HepG2 (cell line): ENCODE results near the gene ZXDC. TPM values are rescaled to one million over a fixed set of nuclear protein-coding genes. Genes with fewer than 3 reads are reported as not detected.

ENCODE experiments used
- ATAC-seq: fragments of 200-7000 bp; cut with Tn5 transposase; 3 replicates; pipeline ENCODE4 v1.9.1; 2020; ENCODE audit warnings: mild to moderate bottlenecking, moderate library complexity
- BruUV-seq: library from RNA; stranded (reverse); fragments of 400-500 nt; replicated peaks from 2 replicates; lab custom pipeline; 2021; lab: Mats Ljungman, UMichigan
- CTCF ChIA-PET: fragments of 300-600 bp; formaldehyde crosslinking; extraction: SDS; loops from one replicate; lab custom pipeline; 2021; ENCODE audit warnings: low total read pairs, inconsistent platforms, low intra/inter-chr PET ratio; lab: Yijun Ruan, JAX
- POLR2A ChIA-PET: fragments of 350-600 bp; sonication (Branson Sonifier 250); formaldehyde crosslinking; loops from one replicate; lab custom pipeline; 2020; ENCODE audit warnings: antibody characterized with exemption, inconsistent platforms; lab: Yijun Ruan, JAX
- DNase-seq: peaks from one replicate; pipeline ENCODE4 v3.0.0-alpha.2; 2015; ENCODE audit warnings: low spot score
- FAIRE-seq: peaks from 3 replicates; lab custom pipeline; 2011; peaks lifted over from hg19 to GRCh38; lab: Jason Lieb, UNC
- H2AFZ ChIP-seq: one replicate; pipeline ENCODE4 v1.6.1; 2011; ENCODE audit warnings: low read length, inconsistent platforms
- H3K27ac ChIP-seq: fragments of 300-600 bp; 3 replicates; pipeline ENCODE4 v1.8.0; 2011; ENCODE audit warnings: mixed run types, mild to moderate bottlenecking, mixed read lengths, low read length, inconsistent platforms; ENCODE audit not compliant: insufficient read depth; ENCODE audit errors: extremely low read length
- H3K27me3 ChIP-seq, 2 experiments: fragments of 200-600 bp in 1 of 2; 2 replicates in 1 of 2; 3 replicates in 1 of 2; pipeline versions ENCODE4 v1.6.0 to v1.8.0; 2011; ENCODE audit warnings: low read length in 2 of 2, mild to moderate bottlenecking in 2 of 2, moderate library complexity in 2 of 2, inconsistent platforms in 1 of 2; ENCODE audit not compliant: insufficient read depth in 2 of 2, control insufficient read depth in 1 of 2
- H3K36me3 ChIP-seq, 2 experiments: fragments of 200-600 bp in 1 of 2; replicated peaks in 1 of 2; 2 replicates in 1 of 2; 3 replicates in 1 of 2; pipeline versions ENCODE4 v1.5.1 to v1.8.0; 2011; ENCODE audit warnings: low read length in 2 of 2, inconsistent platforms in 1 of 2; ENCODE audit not compliant: insufficient read depth in 2 of 2, control insufficient read depth in 1 of 2
- H3K4me1 ChIP-seq: 2 replicates; pipeline ENCODE4 v1.5.1; 2012; ENCODE audit warnings: low read length, inconsistent platforms; ENCODE audit not compliant: insufficient read depth
- H3K4me2 ChIP-seq: 2 replicates; pipeline ENCODE4 v1.6.0; 2011; ENCODE audit warnings: low read depth, low read length, inconsistent platforms
- H3K4me3 ChIP-seq, 3 experiments: fragments of 200-600 bp in 1 of 3; sonication (generic), shearing (Covaris generic) in 1 of 3; replicated peaks in 1 of 3; 2 replicates each; pipeline ENCODE4 v1.5.1; 2011 to 2016; ENCODE audit warnings: low read length in 3 of 3, inconsistent platforms in 2 of 3, low read depth in 2 of 3, mild to moderate bottlenecking in 2 of 3, control low read depth in 1 of 3, mixed read lengths in 1 of 3; ENCODE audit not compliant: insufficient read depth in 1 of 3
- H3K79me2 ChIP-seq: one replicate; pipeline ENCODE4 v1.6.1; 2011; ENCODE audit warnings: low read length, inconsistent platforms; ENCODE audit not compliant: insufficient read depth
- H3K9ac ChIP-seq: 2 replicates; pipeline ENCODE4 v1.6.0; 2011; ENCODE audit warnings: mild to moderate bottlenecking, low read depth, low read length, inconsistent platforms; ENCODE audit not compliant: insufficient read depth
- H3K9me3 ChIP-seq: 2 replicates; pipeline ENCODE4 v1.5.1; 2012; ENCODE audit warnings: mild to moderate bottlenecking, low read length
- H4K20me1 ChIP-seq: 2 replicates; pipeline ENCODE4 v1.6.0; 2011; ENCODE audit warnings: inconsistent platforms, mild to moderate bottlenecking, low read length, moderate library complexity; ENCODE audit not compliant: insufficient read depth
- CHD2 ChIP-seq: IDR thresholded peaks from 2 replicates; pipeline ENCODE4 v1.6.1; 2011; ENCODE audit warnings: low read depth, low read length, improper control_type of control experiment
- CREB1 ChIP-seq, 2 experiments: fragments of 450-650 bp in 1 of 2; IDR thresholded peaks; 2 replicates each; pipeline ENCODE4 v1.6.1; 2016 to 2017; ENCODE audit warnings: control low read depth in 1 of 2, mild to moderate bottlenecking in 1 of 2, missing compliant biosample characterization in 1 of 2, missing genetic modification characterization in 1 of 2
- EED ChIP-seq: sonication (generic); formaldehyde crosslinking; IDR thresholded peaks from 2 replicates; pipeline ENCODE4 v1.5.0; 2020; ENCODE audit warnings: mild to moderate bottlenecking, missing genetic modification reagents
- HINFP ChIP-seq: sonication (generic); formaldehyde crosslinking; IDR thresholded peaks from 2 replicates; pipeline ENCODE4 v1.4.0; 2020; ENCODE audit warnings: low read depth, mild to moderate bottlenecking, missing genetic modification reagents
- HMGA1 ChIP-seq: sonication (generic); formaldehyde crosslinking; conservative IDR thresholded peaks from 2 replicates; pipeline ENCODE4 v1.4.0; 2020; ENCODE audit warnings: missing genetic modification reagents
- LCORL ChIP-seq, 2 experiments: fragments of 450-650 bp in 1 of 2; sonication (generic) in 1 of 2; formaldehyde crosslinking in 1 of 2; IDR thresholded peaks; 2 replicates each; pipeline versions ENCODE4 v1.5.0 to v1.6.1; 2017 to 2020; ENCODE audit warnings: antibody characterized with exemption in 1 of 2, missing genetic modification reagents in 1 of 2
- NPAS2 ChIP-seq: sonication (generic); formaldehyde crosslinking; IDR thresholded peaks from 2 replicates; pipeline ENCODE4 v1.8.0; 2022; ENCODE audit warnings: mild to moderate bottlenecking, missing genetic modification reagents, borderline replicate concordance
- SIN3B ChIP-seq: fragments of 150-350 bp; IDR thresholded peaks from 2 replicates; pipeline ENCODE4 v1.6.1; 2014; ENCODE audit warnings: low read length
- SRY ChIP-seq: sonication (generic); formaldehyde crosslinking; IDR thresholded peaks from 2 replicates; pipeline ENCODE4 v1.8.0; 2022; ENCODE audit warnings: mild to moderate bottlenecking, missing genetic modification reagents
- TOE1 ChIP-seq: sonication (generic); formaldehyde crosslinking; IDR thresholded peaks from 2 replicates; pipeline ENCODE4 v1.4.0; 2020; ENCODE audit warnings: mild to moderate bottlenecking, missing genetic modification reagents
- U2AF2 ChIP-seq: fragments of 200-400 bp; formaldehyde crosslinking; IDR thresholded peaks from 2 replicates; pipeline ENCODE4 v1.6.1; 2017; ENCODE audit warnings: low read depth, mild to moderate bottlenecking, low read length
- ZFP91 ChIP-seq: sonication (generic); formaldehyde crosslinking; IDR thresholded peaks from 2 replicates; pipeline ENCODE4 v1.9.0; 2022; ENCODE audit warnings: missing genetic modification reagents, mild to moderate bottlenecking, borderline replicate concordance
- ZNF326 ChIP-seq: sonication (generic); formaldehyde crosslinking; IDR thresholded peaks from 2 replicates; pipeline ENCODE4 v1.4.0; 2020; ENCODE audit warnings: missing genetic modification reagents, borderline replicate concordance
- ZNF33A ChIP-seq: sonication (generic); formaldehyde crosslinking; IDR thresholded peaks from 2 replicates; pipeline ENCODE4 v1.5.1; 2020; ENCODE audit warnings: missing genetic modification reagents, mild to moderate bottlenecking, moderate library complexity, borderline replicate concordance
- WGBS: methylation state at CpG from one replicate; pipeline ENCODE4 v1.1.6; 2017; ENCODE audit warnings: low lambda C conversion rate; 5-methylcytosine and 5-hydroxymethylcytosine counted together
- in situ Hi-C: cut with HindIII; loops from 2 replicates; pipeline ENCODE4 v1.10.0; 2017; ENCODE audit warnings: low pct_unique_long_range_greater_than_20kb; ENCODE audit not compliant: extremely low pct_ligation_motif_present
- intact Hi-C: fragments of 100-400 bp; cut with micrococcal nuclease; formaldehyde crosslinking; loops from one replicate; pipeline ENCODE4 v1.10.0; 2022; ENCODE audit not compliant: unreplicated experiment
- polyA plus RNA-seq, 8 experiments: library from polyadenylated mRNA; depleted of rRNA in 3 of 8; stranded (reverse) in 7 of 8; unstranded in 1 of 8; fragments of >200 nt; fragmentation: Illumina TruSeq in 4 of 8; extraction: Trizol in 4 of 8; gene quantifications; 2 replicates each; pipeline versions ENCODE4 v1.2.1 to v1.2.3, GENCODE V29; 2011 to 2016; ENCODE audit warnings: low read depth in 4 of 8, missing spikeins in 1 of 8, mixed read lengths in 1 of 8; ENCODE audit not compliant: insufficient read depth in 1 of 8
- total RNA-seq, 5 experiments: library from RNA; depleted of rRNA; stranded (reverse); fragments of >200 nt; fragmentation: Illumina TruSeq; extraction: Trizol; gene quantifications; 2 replicates each; pipeline ENCODE4 v1.2.3, GENCODE V29; 2016; ENCODE audit warnings: low read depth in 1 of 5

ZXDC gene
- total and polyA plus RNA-seq, 2 of the 13 experiments (the other 11 are each of a cell fraction or from before 2014, with no cell fraction given) = 17.6 to 21.2 TPM

GRCh38 chr3:126399756-126400155 lies 75.9 kb downstream of the ZXDC start:
- Histone ChIP-seq H3K4me3 (no peak overlapping the region), H3K79me2 (no peaks in the 10 kb centered on the region), H3K9me3 (no peaks in the 10 kb centered on the region), H3K4me1 (no peaks in the 10 kb centered on the region), H3K27me3 (peaks cover 2 to 32% of the 10 kb centered on the region in 2 experiments; a peak in 3 of 5 replicates), H3K9ac (no peak overlapping the region), H3K27ac (no peak overlapping the region), H2AFZ (no peak overlapping the region), H3K4me2 (no peak overlapping the region), H3K36me3 (no peaks in the 10 kb centered on the region), H4K20me1 (no peaks in the 10 kb centered on the region)
- BruUV-seq = no TSS peak
- 26% methylated on average over 4 of the region's 4 CpGs for WGBS
- ChIA-PET POLR2A (no interaction called here), CTCF (no interaction called here)
- no peak for ATAC-seq
- FAIRE-seq = no peak
- TF ChIP-seq CREB1 (IDR thresholded peaks at IDR 0.05) (no peak), CREB1 (CRISPR knock-in tag; IDR thresholded peaks at IDR 0.05) (no peak), TOE1 (CRISPR knock-in tag) (no peak), SIN3B (no peak), ZFP91 (no peak), EED (no peak), SRY (CRISPR knock-in tag) (no peak)
- no peak for DNase-seq
- in situ Hi-C loops (no loop called here), intact Hi-C loops (no loop called here)

DNA sequence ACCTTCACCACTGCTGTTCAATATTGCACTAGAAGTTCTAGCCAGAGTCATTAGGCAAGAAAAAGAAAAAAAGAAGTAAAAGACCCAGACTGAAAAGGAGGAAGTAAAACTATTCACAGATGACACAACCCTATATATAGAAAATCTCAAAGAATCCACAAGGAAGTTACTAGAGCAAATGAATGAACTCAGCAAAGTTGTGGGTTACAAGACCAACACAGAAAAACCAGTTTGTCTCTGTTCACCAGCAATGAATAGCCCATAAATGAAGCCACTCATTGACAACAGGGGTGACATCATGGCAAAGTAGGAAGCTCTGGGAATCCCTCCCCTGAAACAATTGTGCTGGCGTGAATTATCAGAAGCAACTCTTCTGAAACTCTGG lies 76.3 kb downstream of the ZXDC start:
- FAIRE-seq = no peak
- no peak for ATAC-seq
- H2AFZ ChIP-seq = no peak overlapping the region
- intact Hi-C loops = no loop called here
- TF ChIP-seq U2AF2 = no peak
- no peak for TF ChIP-seq NPAS2 (CRISPR knock-in tag)
- TF ChIP-seq LCORL (IDR thresholded peaks at IDR 0.05) = no peak
- no peak for TF ChIP-seq LCORL (CRISPR knock-in tag; IDR thresholded peaks at IDR 0.05)
- TF ChIP-seq ZNF33A (CRISPR knock-in tag) = no peak
- TF ChIP-seq HMGA1 (CRISPR knock-in tag) = no peak
- TF ChIP-seq HINFP (CRISPR knock-in tag) = no peak
- no peak for TF ChIP-seq CHD2
- no peak for TF ChIP-seq ZNF326 (CRISPR knock-in tag)
- no peaks in the 10 kb centered on the region for H3K36me3 ChIP-seq
- H4K20me1 ChIP-seq = no peaks in the 10 kb centered on the region
- DNase-seq = no peak
- H3K4me2 ChIP-seq = no peak overlapping the region
- no peaks in the 10 kb centered on the region for H3K79me2 ChIP-seq
- H3K4me3 ChIP-seq = no peak overlapping the region
- no peaks in the 10 kb centered on the region for H3K4me1 ChIP-seq
- 40% methylated on average over 1 of the region's 1 CpG for WGBS
- H3K9ac ChIP-seq = no peak overlapping the region
- ChIA-PET CTCF (no interaction called here), POLR2A (no interaction called here)
- in situ Hi-C loops = no loop called here
- H3K27me3 ChIP-seq = peaks cover 2 to 32% of the 10 kb centered on the region in 2 experiments; a peak in 3 of 5 replicates
- H3K9me3 ChIP-seq = no peaks in the 10 kb centered on the region
- BruUV-seq = no TSS peak
- H3K27ac ChIP-seq = no peak overlapping the region
